HuH-7 (cell line): ENCODE results near the gene ZNF445.
"Not testable (repeated sequence)": the region's sequence is repeated elsewhere in the genome, so short reads cannot be mapped to it uniquely, and the experiment has no call there.

Experiments
- DNase-seq: peaks from one replicate; pipeline ENCODE4 v3.0.0; 2011; ENCODE audit warnings: low spot score

ZNF445 gene

DNA sequence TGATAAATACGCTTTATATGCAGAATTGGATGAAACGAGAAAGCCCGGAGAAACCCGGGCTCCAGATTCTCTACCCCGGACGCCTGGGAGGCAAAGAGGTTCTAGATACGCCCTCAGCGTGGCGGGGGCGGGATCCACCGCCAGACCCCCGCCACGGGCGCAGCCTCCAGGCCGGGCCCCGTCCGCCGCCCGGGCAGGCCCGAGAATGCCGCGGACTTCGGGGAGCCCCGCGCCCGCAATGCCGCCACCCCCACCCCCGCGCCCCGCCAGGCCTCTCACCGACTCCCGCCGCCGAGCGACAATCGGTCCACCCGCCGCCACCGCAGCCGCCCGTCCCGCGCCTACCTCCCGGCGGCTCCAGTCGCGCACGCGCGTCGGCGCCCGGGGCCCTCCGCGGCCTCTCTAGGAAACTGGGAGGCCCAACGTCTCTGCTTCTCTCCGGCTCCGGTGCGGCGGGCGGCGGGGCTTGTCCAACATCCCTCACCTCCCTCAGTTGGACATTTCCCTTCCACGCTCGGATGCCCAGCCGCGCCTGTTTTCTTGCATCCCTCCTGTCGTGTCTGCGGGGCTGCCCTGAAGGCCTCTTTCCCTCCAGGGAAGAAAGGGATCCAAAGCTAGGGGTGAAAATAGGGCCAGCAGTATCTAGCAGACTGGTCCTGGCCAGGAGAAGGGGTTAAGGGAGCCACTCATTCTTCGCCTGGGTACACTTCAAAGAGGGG is at the start of gene ZNF445:
TSS of gene ZNF445 (minus strand) at position 359 of the 719 bp plus-strand sequence. CDS start 22,121 bp downstream, outside the sequence.
- DNase-seq, result peak; percentile 82

- DNase-seq, result no peak
Observed at GRCh38 chr3:44525060-44525459, 47.6 kb upstream of the ZNF445 start.

GRCh38 chr3:44522494-44522933 is 45.0 kb upstream of the ZNF445 start:
- peak; percentile 32 for DNase-seq

DNA sequence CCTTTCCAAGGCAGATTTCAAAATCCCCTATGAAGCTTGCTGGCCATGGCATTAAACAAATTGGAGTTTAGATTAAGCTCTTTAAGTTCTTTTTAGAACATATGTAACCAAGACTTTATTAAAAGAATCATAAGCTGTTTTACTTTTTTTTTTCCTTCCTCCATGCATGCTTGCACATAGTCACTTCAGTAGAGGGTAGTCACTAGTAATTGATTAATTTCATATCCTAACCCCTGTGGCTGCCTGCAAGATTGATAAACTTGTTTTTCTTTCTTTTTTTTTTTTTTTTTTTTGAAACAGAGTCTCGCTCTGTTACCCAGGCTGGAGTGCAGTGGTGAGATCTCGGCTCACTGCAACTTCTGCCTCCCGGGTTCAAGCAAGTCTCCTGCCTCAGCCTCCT is 44.3 kb upstream of the ZNF445 start:
- DNase-seq, result no peak

DNA sequence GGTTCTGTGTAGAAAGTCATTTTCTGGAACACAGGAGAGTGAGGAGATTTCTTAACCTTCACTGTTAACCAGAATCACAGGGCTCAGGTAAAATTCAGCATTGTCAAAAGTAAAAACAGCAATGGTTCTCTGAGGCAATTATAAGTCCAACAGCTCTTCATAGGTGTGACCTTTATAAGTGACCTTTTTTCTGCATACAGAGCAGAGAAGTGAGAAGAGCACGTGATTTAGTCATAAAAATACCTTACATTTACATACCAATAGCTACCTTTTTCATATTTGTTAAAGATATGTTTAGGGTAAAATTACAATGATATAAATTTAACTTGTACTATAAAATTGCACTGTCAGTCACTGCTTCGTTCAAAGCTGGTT is 41.3 kb upstream of the ZNF445 start:
- no peak for DNase-seq

DNA sequence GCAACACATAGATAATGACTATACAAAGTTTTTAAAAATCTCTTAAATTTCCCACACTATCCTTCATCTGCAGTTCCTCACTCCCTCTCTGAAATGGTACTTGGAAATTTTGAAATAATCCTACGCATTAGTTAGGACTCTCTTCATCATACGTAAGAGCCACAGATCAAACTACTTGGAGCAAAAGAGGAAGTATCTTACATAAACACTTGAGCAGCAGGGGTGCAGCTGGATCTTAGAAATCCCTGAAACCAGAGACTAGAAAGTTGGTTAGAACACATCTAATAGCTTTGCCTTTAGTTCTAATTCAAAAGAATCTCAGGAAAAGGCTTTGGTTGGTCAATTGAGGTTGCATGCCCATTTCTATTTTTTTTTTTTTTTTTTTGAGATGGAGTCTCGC is 38.8 kb upstream of the ZNF445 start:
- DNase-seq, result no peak

- DNase-seq, result no peak
Observed at GRCh38 chr3:44513513-44513912, 36.0 kb upstream of the ZNF445 start.

DNA sequence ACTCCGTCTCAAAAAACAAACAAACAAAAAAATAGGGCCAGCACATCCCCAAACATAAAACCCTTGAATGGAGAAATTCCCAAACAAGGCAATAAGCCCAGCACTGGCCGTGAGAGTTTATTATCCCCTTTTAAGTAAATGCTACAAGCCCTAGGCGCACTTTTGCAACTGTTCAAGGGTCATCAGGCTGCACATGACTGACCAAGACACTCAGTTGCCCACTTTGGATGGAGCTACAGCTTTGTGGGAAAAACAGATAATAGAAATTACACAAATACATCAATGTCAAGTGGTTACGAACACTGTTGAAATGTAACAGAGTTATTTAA is 33.7 kb upstream of the ZNF445 start:
- DNase-seq, result peak; percentile 44

GRCh38 chr3:44510000-44510368 is 32.5 kb upstream of the ZNF445 start:
- no peak for DNase-seq

GRCh38 chr3:44509393-44509921 is 32.0 kb upstream of the ZNF445 start:
- DNase-seq, result no peak

- no peak for DNase-seq
Observed at GRCh38 chr3:44506961-44507360, 29.5 kb upstream of the ZNF445 start.

- no peak for DNase-seq
Observed at GRCh38 chr3:44506556-44506955, 29.1 kb upstream of the ZNF445 start.

DNA sequence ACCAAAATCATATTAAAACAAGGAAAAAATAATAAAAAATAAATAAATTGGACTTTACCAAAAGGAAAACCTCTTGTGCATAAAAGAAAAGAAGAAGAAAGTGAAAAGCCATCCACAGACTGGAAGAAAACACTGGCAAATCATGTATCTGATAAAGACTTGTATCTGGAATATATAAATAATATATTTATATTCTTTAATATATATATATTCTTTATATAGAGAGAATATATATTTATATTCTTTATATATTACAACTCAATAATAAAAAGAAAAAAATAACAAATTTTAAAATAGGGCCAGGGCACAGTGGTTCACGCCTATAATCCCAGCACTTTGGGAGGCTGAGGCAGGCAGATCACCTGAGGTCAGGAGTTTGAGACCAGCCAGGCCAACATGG is 27.1 kb upstream of the ZNF445 start:
- DNase-seq, result no peak

GRCh38 chr3:44503178-44503577 is 25.7 kb upstream of the ZNF445 start:
- not testable (repeated sequence) for DNase-seq

DNA sequence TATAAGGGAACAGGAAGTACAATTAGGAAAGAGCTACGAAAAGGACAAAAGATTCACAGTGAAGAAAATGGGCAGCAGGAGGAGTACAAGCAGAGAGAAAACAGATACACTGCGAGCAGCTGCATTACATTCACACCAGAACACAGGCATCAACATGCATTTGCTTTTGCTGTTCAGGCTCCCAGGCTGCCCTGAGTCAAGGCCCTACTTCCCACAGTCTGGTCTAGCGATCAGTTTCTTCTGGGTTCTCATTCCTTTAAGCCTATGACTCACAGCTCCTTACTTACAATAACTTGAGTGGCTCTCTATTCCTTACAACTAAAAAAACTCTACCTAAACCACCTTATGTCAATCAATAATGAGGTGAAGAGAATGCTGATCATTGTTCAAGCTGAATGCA is 24.5 kb upstream of the ZNF445 start:
- no peak for DNase-seq

DNA sequence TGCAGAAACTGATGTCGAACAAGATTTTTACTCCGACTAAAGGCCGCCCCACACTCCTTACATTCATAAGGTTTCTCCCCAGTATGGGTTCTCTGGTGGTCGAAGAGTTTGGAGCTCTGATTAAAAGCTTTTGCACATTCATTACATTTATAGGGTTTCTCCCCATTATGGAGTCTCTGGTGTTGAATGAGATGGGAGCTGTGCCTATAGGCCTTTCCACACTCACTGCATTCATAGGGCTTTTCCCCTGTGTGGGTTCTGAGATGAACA is 22.4 kb upstream of the ZNF445 start:
- DNase-seq, result not testable (repeated sequence)

DNA sequence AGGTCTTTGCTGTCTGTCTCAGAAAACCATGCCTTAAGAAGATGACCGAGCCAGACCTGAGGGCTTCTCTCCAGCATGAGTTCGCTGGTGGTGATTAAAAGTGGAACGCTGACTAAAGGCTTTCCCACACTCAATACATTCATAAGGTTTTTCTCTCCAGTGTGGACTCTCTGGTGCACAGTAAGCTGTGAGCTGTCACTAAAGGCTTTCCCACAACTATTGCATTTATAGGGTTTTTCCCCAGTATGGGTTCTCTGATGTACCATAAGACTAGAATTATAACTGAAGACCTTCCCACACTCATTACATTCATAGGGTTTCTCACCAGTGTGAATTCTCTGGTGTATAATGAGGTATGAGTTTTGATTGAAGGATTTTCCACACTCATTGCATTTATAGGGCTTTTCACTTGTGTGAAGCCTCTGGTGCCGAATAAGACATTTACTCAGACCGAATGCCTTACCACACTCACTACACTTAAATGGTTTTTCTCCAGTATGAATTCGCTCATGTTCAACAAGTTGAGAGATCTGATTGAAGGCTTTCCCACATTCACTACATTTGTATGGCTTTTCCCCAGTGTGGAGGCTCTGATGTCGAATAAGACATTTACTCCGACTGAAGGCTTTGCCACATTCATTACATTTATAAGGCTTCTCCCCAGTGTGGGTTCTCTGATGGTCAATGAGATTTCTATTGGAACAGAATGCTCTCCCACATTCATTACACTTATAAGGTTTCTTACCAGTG is 21.9 kb upstream of the ZNF445 start:
- no peak for DNase-seq

DNA sequence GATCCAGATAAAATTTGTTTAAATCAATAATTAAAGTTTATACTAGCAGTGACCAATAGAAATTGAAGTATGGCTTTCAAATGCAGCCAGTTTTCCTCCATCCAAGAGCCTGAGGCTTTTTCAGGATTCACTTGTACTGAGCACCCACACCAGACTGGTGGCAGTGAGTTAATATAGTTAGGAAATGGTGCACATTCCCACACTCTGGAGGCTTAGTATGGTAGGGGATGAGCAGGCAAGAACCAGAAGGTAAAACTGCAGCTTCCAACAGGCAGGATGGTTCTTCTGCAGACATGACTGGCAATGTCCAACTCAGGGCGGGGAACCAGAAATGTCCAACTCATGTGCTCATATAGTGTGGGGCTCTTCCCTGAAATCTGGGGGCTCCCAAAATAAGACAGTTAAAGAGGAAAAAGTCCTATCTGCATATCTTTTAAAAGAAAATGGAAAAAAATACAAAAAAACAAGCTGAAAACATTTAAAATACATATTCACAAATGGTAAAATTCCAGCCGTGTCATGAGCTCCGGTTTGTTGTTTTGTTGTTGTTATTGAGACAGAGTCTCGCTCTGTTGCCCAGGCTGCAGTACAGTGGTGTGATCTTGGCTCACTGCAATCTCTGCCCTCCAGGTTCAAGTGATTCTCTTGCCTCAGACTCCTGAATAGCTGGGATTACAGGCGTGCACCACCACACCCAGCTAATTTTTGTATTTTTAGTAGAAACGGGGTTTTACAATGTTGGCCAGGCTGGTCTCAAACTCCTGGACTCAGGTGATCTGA is 18.4 kb upstream of the ZNF445 start:
- DNase-seq, result no peak

DNA sequence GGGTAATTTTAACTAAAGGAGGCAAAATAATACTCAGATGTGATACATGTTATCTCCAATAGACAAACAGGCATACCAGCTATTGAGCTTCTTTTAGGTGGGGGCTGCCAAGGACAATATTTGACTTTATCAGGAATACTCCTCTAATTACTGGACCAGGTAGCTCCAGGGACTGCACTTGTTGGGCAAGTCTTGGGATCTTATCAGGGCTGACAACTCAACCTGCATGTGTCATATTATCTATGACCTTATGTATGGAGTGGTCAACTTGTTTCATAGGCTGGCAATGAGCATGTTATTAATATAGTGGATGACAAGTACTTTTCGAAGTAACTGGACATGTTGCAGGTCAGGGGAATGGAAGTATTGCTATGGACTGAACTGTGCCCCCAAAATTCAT is 15.0 kb upstream of the ZNF445 start:
- no peak for DNase-seq

- DNase-seq, result no peak
Observed at GRCh38 chr3:44482721-44483120, 5.3 kb upstream of the ZNF445 start.

- peak; percentile 53 for DNase-seq
Observed at GRCh38 chr3:44478606-44479094, 1.2 kb upstream of the ZNF445 start.

GRCh38 chr3:44478055-44478468 is 592 bp upstream of the ZNF445 start:
- DNase-seq, result peak; percentile 39

DNA sequence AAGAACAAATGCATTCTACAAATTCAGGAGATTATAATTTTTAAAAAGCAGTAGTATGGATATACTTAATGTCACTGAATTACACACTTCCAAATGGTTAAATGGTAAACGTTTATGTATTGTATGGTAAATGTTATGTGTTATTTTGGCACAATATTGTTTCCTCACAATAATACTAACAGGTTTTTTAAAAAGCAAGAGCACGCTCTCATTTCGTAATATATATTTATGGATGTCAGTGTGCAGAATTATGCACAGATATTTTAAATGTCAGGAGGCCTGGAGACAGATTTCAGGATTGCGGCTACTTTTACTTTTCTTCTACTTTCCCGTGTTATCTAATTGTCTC is 533 bp downstream of the ZNF445 start:
- DNase-seq, result no peak
